GM21526 (cell line): Measurements from ENCODE around the gene ACMSD.
"Not testable (repeated sequence)": the region's sequence is repeated elsewhere in the genome, so short reads cannot be mapped to it uniquely, and the experiment has no call there.

ENCODE experiments used
- ATAC-seq: cut with Tn5 transposase; IDR thresholded peaks from one replicate; pipeline ENCODE4 v1.9.1; 2021; ENCODE audit warnings: moderate library complexity; ENCODE audit not compliant: unreplicated experiment, low FRiP score

The ACMSD gene

GRCh38 chr2:134838143-134838620 lies at the start of gene ACMSD:
TSS of gene ACMSD (plus strand) at chr2:134838616. CDS start at chr2:134838683, 67 bp downstream.
- ATAC-seq, result no peak

- no peak for ATAC-seq
These were observed 47.9 kb upstream of the ACMSD start for GRCh38 chr2:134790487-134790886.

- no peak for ATAC-seq
These were observed 46.8 kb upstream of the ACMSD start for GRCh38 chr2:134791616-134792015.

- ATAC-seq, result no peak
These were observed 46.2 kb upstream of the ACMSD start for GRCh38 chr2:134792186-134792585.

- ATAC-seq, result no peak
These were observed 42.7 kb upstream of the ACMSD start for GRCh38 chr2:134795765-134796164.

GRCh38 chr2:134796373-134796772 lies 42.0 kb upstream of the ACMSD start:
- ATAC-seq, result no peak

GRCh38 chr2:134799936-134800335 lies 38.5 kb upstream of the ACMSD start:
- no peak for ATAC-seq

GRCh38 chr2:134800341-134800740 lies 38.1 kb upstream of the ACMSD start:
- ATAC-seq, result no peak

- not testable (repeated sequence) for ATAC-seq
These were observed 34.6 kb upstream of the ACMSD start for GRCh38 chr2:134803609-134804405.

- ATAC-seq, result no peak
These were observed 22.7 kb upstream of the ACMSD start for GRCh38 chr2:134815741-134816140.

- no peak for ATAC-seq
These were observed 20.1 kb upstream of the ACMSD start for GRCh38 chr2:134818321-134818720.

- no peak for ATAC-seq
These were observed 19.1 kb upstream of the ACMSD start for GRCh38 chr2:134819334-134819733.

- no peak for ATAC-seq
These were observed 15.0 kb upstream of the ACMSD start for GRCh38 chr2:134823431-134823830.

- no peak for ATAC-seq
These were observed 14.6 kb upstream of the ACMSD start for GRCh38 chr2:134823832-134824231.

- ATAC-seq, result not testable (repeated sequence)
These were observed 12.7 kb upstream of the ACMSD start for GRCh38 chr2:134825716-134826115.

GRCh38 chr2:134835471-134835870 lies 2.9 kb upstream of the ACMSD start:
- no peak for ATAC-seq

- no peak for ATAC-seq
These were observed 1.4 kb upstream of the ACMSD start for GRCh38 chr2:134836986-134837385.

GRCh38 chr2:134839649-134840048 lies 1.2 kb downstream of the ACMSD start:
- no peak for ATAC-seq

- ATAC-seq, result no peak
These were observed 4.6 kb downstream of the ACMSD start for GRCh38 chr2:134842930-134843490.

GRCh38 chr2:134843968-134844367 lies 5.6 kb downstream of the ACMSD start:
- ATAC-seq, result no peak

- ATAC-seq, result no peak
These were observed 6.6 kb downstream of the ACMSD start for GRCh38 chr2:134845028-134845427.

- ATAC-seq, result no peak
These were observed 7.3 kb downstream of the ACMSD start for GRCh38 chr2:134845719-134846118.
